ENCODE measurements around the gene LETMD1. TPM values are rescaled to one million over a fixed set of nuclear protein-coding genes. Genes with fewer than 3 reads are reported as not detected.
"Not testable (repeated sequence)": the region's sequence is repeated elsewhere in the genome, so short reads cannot be mapped to it uniquely, and the experiment has no call there.

LETMD1 gene
- total and polyA plus RNA-seq, 2 of the 13 experiments (the other 11 are each of a cell fraction or from before 2014, with no cell fraction given), result 43.3 to 87.7 TPM

DNA sequence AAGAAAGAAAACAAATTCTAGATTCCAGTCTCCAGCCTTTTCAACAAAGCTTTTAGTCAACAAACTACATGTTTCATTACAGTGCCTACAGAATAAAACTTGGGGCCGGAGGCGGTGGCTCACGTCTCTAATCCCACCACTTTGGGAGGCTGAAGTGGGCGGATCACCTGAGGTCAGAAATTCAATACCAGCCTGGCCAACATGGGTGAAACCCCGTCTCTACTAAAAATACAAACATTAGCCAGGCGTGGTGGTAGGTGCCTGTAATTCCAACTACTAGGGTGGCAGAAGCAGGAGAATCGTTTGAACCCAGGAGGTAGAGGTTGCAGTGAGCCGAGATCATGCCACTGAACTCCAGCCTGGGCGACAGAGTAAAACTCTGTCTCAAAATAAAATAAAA, 33.7 kb upstream of the LETMD1 start:
- in situ Hi-C loops (cut with HindIII; ENCODE audit: extremely low pct_ligation_motif_present, low pct_unique_long_range_greater_than_20kb); H3K9ac ChIP-seq (ENCODE audit: insufficient read depth, low read depth, low read length); CTCF ChIA-PET (ENCODE audit: low intra/inter-chr PET ratio, low total read pairs); intact Hi-C loops (cut with micrococcal nuclease; ENCODE audit: unreplicated experiment); FAIRE-seq; BruUV-seq (replicated peaks); H4K20me1 ChIP-seq (ENCODE audit: insufficient read depth, low read length); H3K27ac ChIP-seq (ENCODE audit: extremely low read length, insufficient read depth, low read length); ATAC-seq; H3K9me3 ChIP-seq (ENCODE audit: low read length); H3K27me3 ChIP-seq (ENCODE audit: control insufficient read depth in 1 of 2, insufficient read depth in 2 of 2, low read length in 2 of 2); H2AFZ ChIP-seq (ENCODE audit: low read length); H3K4me3 ChIP-seq (replicated peaks in 1 of 3; ENCODE audit: insufficient read depth in 1 of 3, low read depth in 2 of 3, low read length in 3 of 3); DNase-seq (ENCODE audit: low spot score); POLR2A ChIA-PET; H3K36me3 ChIP-seq (replicated peaks in 1 of 2; ENCODE audit: control insufficient read depth in 1 of 2, insufficient read depth in 2 of 2, low read length in 2 of 2); H3K4me2 ChIP-seq (ENCODE audit: low read depth, low read length): not testable (repeated sequence)
- H3K4me1 ChIP-seq (ENCODE audit: insufficient read depth, low read length), result peaks cover 23% of the 10 kb centered on the region
- 95% methylated on average over 9 of the region's 9 CpGs for WGBS (ENCODE audit: low lambda C conversion rate)
- peaks cover 69% of the 10 kb centered on the region for H3K79me2 ChIP-seq (ENCODE audit: insufficient read depth, low read length)

GRCh38 chr12:51017452-51017851, 30.7 kb upstream of the LETMD1 start:
- H3K4me1 ChIP-seq (ENCODE audit: insufficient read depth, low read length), result peaks cover 53% of the 10 kb centered on the region
- H3K4me3 ChIP-seq (replicated peaks in 1 of 3; ENCODE audit: insufficient read depth in 1 of 3, low read depth in 2 of 3, low read length in 3 of 3), result no peak overlapping the region
- ChIA-PET POLR2A (interaction anchor here (1.5 kb wide), 1 partner anchor 9 kb away, joined by 5 read pairs; the partner anchor contains the start of gene SLC11A2), CTCF (ENCODE audit: low intra/inter-chr PET ratio, low total read pairs) (no interaction called here)
- FAIRE-seq (no peak), ATAC-seq (no peak), DNase-seq (ENCODE audit: low spot score) (no peak)
- intact Hi-C loops (cut with micrococcal nuclease; ENCODE audit: unreplicated experiment), result no loop called here
- peak overlapping the region; percentile 18 for H3K27ac ChIP-seq (ENCODE audit: extremely low read length, insufficient read depth, low read length)
- H2AFZ ChIP-seq (ENCODE audit: low read length), result no peak overlapping the region
- H3K27me3 ChIP-seq (ENCODE audit: control insufficient read depth in 1 of 2, insufficient read depth in 2 of 2, low read length in 2 of 2), result no peaks in the 10 kb centered on the region
- H4K20me1 ChIP-seq (ENCODE audit: insufficient read depth, low read length), result no peaks in the 10 kb centered on the region
- 0 out of 5 replicates have a peak, but pooled peaks cover 0 to 7% of the 10 kb centered on the region in 2 experiments for H3K36me3 ChIP-seq (replicated peaks in 1 of 2; ENCODE audit: control insufficient read depth in 1 of 2, insufficient read depth in 2 of 2, low read length in 2 of 2)
- peaks cover 83% of the 10 kb centered on the region for H3K79me2 ChIP-seq (ENCODE audit: insufficient read depth, low read length)
- in situ Hi-C loops (cut with HindIII; ENCODE audit: extremely low pct_ligation_motif_present, low pct_unique_long_range_greater_than_20kb), result no loop called here
- H3K9ac ChIP-seq (ENCODE audit: insufficient read depth, low read depth, low read length), result no peak overlapping the region
- BruUV-seq (replicated peaks), result no TSS peak
- no peak overlapping the region for H3K4me2 ChIP-seq (ENCODE audit: low read depth, low read length)
- H3K9me3 ChIP-seq (ENCODE audit: low read length), result no peaks in the 10 kb centered on the region
- TF ChIP-seq ZBED4 (CRISPR knock-in tag; IDR thresholded peaks at IDR 0.05; ENCODE audit: borderline replicate concordance) (no peak), ZNF136 (CRISPR knock-in tag; IDR thresholded peaks at IDR 0.05; ENCODE audit: low read depth) (no peak), ZSCAN31 (CRISPR knock-in tag; IDR thresholded peaks at IDR 0.05; ENCODE audit: low read depth) (no peak), FOXP4 (CRISPR knock-in tag; IDR thresholded peaks at IDR 0.05) (no peak), KLF11 (CRISPR knock-in tag; IDR thresholded peaks at IDR 0.05) (no peak), NCOA2 (CRISPR knock-in tag; IDR thresholded peaks at IDR 0.05) (no peak), ZNF282 (IDR thresholded peaks at IDR 0.05; ENCODE audit: partially characterized antibody) (no peak), NCOA1 (CRISPR knock-in tag; IDR thresholded peaks at IDR 0.05) (no peak), ZNF235 (CRISPR knock-in tag; IDR thresholded peaks at IDR 0.05; ENCODE audit: borderline replicate concordance) (no peak), ZNF510 (CRISPR knock-in tag; IDR thresholded peaks at IDR 0.05; ENCODE audit: low read depth) (no peak), CEBPB (IDR thresholded peaks at IDR 0.05; ENCODE audit: borderline replicate concordance, low read depth, low read length) (no peak)
- TF ChIP-seq, protein P1, sequence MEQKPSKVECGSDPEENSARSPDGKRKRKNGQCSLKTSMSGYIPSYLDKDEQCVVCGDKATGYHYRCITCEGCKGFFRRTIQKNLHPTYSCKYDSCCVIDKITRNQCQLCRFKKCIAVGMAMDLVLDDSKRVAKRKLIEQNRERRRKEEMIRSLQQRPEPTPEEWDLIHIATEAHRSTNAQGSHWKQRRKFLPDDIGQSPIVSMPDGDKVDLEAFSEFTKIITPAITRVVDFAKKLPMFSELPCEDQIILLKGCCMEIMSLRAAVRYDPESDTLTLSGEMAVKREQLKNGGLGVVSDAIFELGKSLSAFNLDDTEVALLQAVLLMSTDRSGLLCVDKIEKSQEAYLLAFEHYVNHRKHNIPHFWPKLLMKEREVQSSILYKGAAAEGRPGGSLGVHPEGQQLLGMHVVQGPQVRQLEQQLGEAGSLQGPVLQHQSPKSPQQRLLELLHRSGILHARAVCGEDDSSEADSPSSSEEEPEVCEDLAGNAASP (CRISPR knock-in tag; IDR thresholded peaks at IDR 0.05; ENCODE audit: borderline replicate concordance), result no peak
